Measurements from ENCODE around the gene DNASE1L2.
"Not testable (repeated sequence)": the region's sequence is repeated elsewhere in the genome, so short reads cannot be mapped to it uniquely, and the experiment has no call there.

Gene DNASE1L2

GRCh38 chr16:2257726-2258125 lies 21.5 kb downstream of the DNASE1L2 start:
- no peak overlapping the region for H3K4me3 ChIP-seq (ENCODE audit: low read depth, low read length)
- DNase-seq (ENCODE audit: low read depth) = no peak

GRCh38 chr16:2258530-2258929 lies 22.3 kb downstream of the DNASE1L2 start:
- DNase-seq (ENCODE audit: low read depth); H3K4me3 ChIP-seq (ENCODE audit: low read depth, low read length): not testable (repeated sequence)

DNA sequence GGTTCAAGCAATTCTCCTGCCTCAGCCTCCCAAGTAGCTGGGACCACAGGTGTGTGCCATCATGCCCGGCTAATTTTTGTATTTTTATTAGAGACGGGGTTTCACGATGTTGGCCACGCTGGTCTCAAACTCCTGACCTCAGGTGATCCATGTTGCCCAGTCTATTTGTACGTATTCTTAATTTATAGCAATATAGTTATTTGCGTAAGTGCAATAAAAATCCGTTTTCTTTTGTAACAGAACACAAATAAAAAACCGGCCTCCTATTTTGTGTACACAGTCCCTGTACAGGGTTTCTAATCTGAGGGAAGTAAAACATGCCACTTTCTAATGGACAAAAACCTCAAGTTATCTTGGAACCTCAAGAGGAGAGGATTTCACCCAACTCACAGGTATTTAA lies 24.0 kb downstream of the DNASE1L2 start:
- DNase-seq (ENCODE audit: low read depth) = no peak
- H3K4me3 ChIP-seq (ENCODE audit: low read depth, low read length) = no peak overlapping the region

DNA sequence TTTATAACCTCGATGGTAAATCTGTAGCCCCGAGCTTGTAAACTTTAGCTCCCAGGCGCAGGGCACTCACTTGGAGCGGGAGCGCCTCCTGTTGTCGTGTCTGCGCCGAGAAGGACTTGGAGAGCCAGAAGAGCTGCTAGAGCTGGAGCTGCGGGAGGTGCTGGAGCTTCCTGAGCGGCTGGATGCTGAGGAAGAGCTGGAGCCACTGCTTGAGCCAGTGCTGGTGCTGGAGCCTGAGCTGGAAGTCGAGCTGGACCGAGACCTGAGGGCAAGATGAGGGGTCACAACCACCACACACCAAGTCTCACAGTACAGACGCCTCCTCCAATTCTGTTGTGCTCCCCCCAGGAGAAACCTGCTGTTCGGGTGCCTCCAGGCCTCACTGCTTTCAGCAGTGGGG lies 26.8 kb downstream of the DNASE1L2 start:
- H3K4me3 ChIP-seq (ENCODE audit: low read depth, low read length); DNase-seq (ENCODE audit: low read depth): not testable (repeated sequence)

DNA sequence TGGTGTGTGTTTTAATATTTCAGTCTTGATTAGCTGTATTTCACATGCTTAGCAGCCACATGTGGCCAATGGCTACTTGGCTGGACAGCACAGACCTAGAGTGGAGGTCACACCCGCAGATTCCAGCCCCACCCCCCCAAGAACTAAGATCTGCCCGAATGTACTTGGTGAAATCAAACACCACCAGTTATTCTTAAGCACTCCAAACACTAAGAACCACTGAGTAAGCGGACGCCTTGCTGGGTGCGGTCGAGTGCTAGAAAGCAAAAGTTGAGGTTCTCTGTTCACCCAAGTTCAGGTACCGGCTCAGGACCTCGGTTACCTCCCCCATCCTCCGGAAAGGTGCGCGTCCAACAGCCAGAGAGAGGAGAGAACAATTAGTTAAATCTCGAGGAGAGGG lies 30.6 kb downstream of the DNASE1L2 start:
- not testable (repeated sequence) for DNase-seq (ENCODE audit: low read depth)

GRCh38 chr16:2267505-2267912 lies 31.3 kb downstream of the DNASE1L2 start:
- DNase-seq (ENCODE audit: low read depth) = not testable (repeated sequence)
- H3K4me3 ChIP-seq (ENCODE audit: low read depth, low read length) = peak overlapping the region; percentile 81

More for the DNA sequence above, 30.6 kb downstream of the DNASE1L2 start:
- H3K4me3 ChIP-seq (ENCODE audit: low read depth, low read length) = peak overlapping the region; percentile 81

DNA sequence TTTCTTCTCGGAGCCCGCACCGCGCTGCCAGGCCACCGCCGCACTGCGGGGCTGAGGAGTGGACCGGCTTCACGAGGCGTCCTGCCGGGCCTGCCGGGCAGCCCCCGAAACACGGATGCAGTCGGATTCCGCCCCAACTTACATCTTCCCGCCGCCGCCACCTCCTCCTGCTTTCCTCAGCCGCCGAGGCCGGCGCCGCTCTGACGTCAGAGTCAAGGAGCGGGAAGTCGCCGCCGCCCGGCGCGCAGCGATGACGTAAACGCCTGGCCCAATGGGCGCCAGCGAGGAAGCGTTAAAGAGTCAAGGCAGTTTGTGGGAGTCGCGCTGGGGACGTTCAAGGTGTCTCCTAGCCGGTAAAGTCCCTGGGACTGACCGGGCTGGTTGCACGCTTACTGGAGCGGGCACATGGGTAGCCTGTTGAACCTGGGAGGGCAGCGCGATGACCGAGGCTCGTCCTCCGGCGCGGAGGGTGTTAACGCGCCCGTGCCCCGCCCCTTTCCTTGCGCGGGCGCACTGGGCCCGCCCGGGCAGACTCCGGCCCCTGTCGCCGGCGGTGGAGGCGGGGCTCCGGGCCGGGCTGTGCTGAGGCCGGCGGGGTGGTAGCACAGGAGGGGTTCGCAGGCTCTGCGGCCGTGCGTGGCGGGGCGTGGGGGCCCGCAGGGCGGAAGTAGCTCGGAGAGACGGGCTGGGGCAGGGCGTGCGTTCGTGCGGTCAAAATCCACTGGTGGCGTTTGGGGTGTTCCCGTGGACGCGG lies 31.8 kb downstream of the DNASE1L2 start, which contains the start of gene RNPS1:
TSS of gene RNPS1 (minus strand) at position 214 of the 754 bp plus-strand sequence. CDS start 3,483 bp downstream, outside the sequence.
- H3K4me3 ChIP-seq (ENCODE audit: low read depth, low read length) = peak within 1 kb of the TSS; percentile 81
- peak; percentile 80 for DNase-seq (ENCODE audit: low read depth)

- no peak overlapping the region for H3K4me3 ChIP-seq (ENCODE audit: low read depth, low read length)
- no peak for DNase-seq (ENCODE audit: low read depth)
These were observed 33.8 kb downstream of the DNASE1L2 start for GRCh38 chr16:2270070-2270462.

GRCh38 chr16:2270588-2271470 lies 34.6 kb downstream of the DNASE1L2 start:
- no peak for DNase-seq (ENCODE audit: low read depth)
- no peak overlapping the region for H3K4me3 ChIP-seq (ENCODE audit: low read depth, low read length)

DNA sequence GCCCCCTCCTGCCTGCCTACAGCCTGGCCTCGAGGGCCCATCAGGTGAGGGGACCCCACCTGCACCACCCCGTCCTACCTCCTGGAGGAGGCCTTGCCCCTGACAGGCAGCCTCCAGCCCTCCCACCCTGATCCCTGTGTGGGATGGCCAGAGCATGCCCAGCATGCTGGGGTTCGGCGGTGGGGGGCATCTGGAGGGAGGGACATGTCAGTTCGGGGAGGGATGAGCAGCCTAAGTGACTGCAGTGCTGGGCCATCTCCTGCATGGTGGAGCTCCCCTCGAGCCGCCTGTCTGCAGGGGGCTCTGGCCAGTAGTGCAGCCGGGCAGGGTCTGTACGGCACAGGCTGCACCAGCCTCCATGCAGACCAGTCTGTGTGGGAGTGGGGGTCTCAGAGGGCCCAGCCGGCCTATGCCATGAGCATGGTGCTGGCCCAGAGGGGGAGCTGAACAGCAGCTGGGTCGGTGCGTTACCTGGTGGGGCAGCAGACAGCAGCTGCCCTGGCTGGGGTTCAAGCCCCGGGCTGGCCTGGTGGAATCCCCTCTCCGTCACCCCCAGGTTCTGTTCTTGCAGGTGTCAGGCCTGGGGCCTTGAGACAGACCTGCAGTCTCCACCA lies 35.7 kb downstream of the DNASE1L2 start:
- H3K4me3 ChIP-seq (ENCODE audit: low read depth, low read length) = no peak overlapping the region
- DNase-seq (ENCODE audit: low read depth) = no peak

- H3K4me3 ChIP-seq (ENCODE audit: low read depth, low read length) = no peak overlapping the region
- DNase-seq (ENCODE audit: low read depth) = no peak
These were observed 37.2 kb downstream of the DNASE1L2 start for GRCh38 chr16:2273484-2273883.

- DNase-seq (ENCODE audit: low read depth) = no peak
- H3K4me3 ChIP-seq (ENCODE audit: low read depth, low read length) = no peak overlapping the region
These were observed 37.7 kb downstream of the DNASE1L2 start for GRCh38 chr16:2273931-2274330.

- H3K4me3 ChIP-seq (ENCODE audit: low read depth, low read length) = no peak overlapping the region
- DNase-seq (ENCODE audit: low read depth) = no peak
These were observed 39.5 kb downstream of the DNASE1L2 start for GRCh38 chr16:2275476-2276367.

- no peak for DNase-seq (ENCODE audit: low read depth)
- no peak overlapping the region for H3K4me3 ChIP-seq (ENCODE audit: low read depth, low read length)
These were observed 40.3 kb downstream of the DNASE1L2 start for GRCh38 chr16:2276368-2277195.

DNA sequence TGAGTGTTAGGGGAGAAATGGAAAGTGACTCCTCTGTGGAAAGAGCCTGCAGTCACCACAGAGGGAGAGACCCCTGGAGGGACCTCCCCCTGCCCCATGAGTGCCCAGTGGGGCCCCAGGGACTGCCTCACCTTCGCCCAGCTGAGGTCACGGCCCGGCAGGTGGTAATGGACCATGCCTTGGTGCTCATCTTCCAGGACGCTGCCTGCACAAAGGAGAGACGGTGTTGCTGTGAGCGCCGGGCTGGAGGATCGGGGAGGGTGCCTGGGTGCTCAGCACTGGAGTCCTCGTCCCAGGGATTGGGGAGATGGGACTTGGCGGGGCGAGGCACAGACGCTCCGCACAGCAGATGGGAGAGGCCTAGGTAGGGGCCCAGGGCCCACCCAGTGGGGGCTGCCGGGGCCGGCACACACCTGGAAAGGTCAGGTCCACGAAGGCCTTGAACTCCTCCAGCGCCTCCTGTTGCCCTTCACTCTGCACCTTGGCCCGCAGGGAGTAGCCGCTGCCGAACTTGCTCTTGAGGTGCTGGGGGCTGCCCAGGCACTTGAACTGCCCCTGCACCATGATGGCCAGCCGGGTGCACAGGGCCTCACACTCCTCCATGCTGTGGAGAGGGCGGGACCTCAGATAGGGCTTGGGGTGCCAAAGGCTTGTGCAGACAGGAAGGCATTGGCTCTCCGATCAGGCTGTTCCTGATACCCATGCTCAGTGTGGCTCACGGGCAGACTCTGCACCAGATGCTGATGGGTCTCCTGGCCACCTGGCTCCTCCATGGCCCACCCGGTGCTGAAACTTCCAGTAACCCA lies 41.4 kb downstream of the DNASE1L2 start:
- no peak overlapping the region for H3K4me3 ChIP-seq (ENCODE audit: low read depth, low read length)
- DNase-seq (ENCODE audit: low read depth) = no peak

GRCh38 chr16:2278272-2278608 lies 42.0 kb downstream of the DNASE1L2 start:
- DNase-seq (ENCODE audit: low read depth) = no peak
- no peak overlapping the region for H3K4me3 ChIP-seq (ENCODE audit: low read depth, low read length)

GRCh38 chr16:2278956-2279800 lies 42.9 kb downstream of the DNASE1L2 start:
- DNase-seq (ENCODE audit: low read depth) = no peak
- H3K4me3 ChIP-seq (ENCODE audit: low read depth, low read length) = no peak overlapping the region

Measured in skeletal muscle cell (primary cell).